ENCODE results near the gene BACH2.

- TF ChIP-seq, protein P1, sequence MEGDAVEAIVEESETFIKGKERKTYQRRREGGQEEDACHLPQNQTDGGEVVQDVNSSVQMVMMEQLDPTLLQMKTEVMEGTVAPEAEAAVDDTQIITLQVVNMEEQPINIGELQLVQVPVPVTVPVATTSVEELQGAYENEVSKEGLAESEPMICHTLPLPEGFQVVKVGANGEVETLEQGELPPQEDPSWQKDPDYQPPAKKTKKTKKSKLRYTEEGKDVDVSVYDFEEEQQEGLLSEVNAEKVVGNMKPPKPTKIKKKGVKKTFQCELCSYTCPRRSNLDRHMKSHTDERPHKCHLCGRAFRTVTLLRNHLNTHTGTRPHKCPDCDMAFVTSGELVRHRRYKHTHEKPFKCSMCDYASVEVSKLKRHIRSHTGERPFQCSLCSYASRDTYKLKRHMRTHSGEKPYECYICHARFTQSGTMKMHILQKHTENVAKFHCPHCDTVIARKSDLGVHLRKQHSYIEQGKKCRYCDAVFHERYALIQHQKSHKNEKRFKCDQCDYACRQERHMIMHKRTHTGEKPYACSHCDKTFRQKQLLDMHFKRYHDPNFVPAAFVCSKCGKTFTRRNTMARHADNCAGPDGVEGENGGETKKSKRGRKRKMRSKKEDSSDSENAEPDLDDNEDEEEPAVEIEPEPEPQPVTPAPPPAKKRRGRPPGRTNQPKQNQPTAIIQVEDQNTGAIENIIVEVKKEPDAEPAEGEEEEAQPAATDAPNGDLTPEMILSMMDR (IDR thresholded peaks at IDR 0.05), result no peak
- TF ChIP-seq EZH2 (IDR thresholded peaks at IDR 0.05), result no peak
- no peak for TF ChIP-seq EZH2phosphoT487 (IDR thresholded peaks at IDR 0.05)
Measured at GRCh38 chr6:90233994-90234393, 62.6 kb downstream of the BACH2 start.

Data from neural progenitor cell (in vitro differentiated cells).